HG03460 (cell line): ENCODE results near the gene DHRS3.
"Not testable (repeated sequence)": the region's sequence is repeated elsewhere in the genome, so short reads cannot be mapped to it uniquely, and the experiment has no call there.

ENCODE experiments used
- ATAC-seq: cut with Tn5 transposase; IDR thresholded peaks from one replicate; pipeline ENCODE4 v1.9.1; 2021; ENCODE audit not compliant: unreplicated experiment

DHRS3 gene, protein sequence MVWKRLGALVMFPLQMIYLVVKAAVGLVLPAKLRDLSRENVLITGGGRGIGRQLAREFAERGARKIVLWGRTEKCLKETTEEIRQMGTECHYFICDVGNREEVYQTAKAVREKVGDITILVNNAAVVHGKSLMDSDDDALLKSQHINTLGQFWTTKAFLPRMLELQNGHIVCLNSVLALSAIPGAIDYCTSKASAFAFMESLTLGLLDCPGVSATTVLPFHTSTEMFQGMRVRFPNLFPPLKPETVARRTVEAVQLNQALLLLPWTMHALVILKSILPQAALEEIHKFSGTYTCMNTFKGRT

DNA sequence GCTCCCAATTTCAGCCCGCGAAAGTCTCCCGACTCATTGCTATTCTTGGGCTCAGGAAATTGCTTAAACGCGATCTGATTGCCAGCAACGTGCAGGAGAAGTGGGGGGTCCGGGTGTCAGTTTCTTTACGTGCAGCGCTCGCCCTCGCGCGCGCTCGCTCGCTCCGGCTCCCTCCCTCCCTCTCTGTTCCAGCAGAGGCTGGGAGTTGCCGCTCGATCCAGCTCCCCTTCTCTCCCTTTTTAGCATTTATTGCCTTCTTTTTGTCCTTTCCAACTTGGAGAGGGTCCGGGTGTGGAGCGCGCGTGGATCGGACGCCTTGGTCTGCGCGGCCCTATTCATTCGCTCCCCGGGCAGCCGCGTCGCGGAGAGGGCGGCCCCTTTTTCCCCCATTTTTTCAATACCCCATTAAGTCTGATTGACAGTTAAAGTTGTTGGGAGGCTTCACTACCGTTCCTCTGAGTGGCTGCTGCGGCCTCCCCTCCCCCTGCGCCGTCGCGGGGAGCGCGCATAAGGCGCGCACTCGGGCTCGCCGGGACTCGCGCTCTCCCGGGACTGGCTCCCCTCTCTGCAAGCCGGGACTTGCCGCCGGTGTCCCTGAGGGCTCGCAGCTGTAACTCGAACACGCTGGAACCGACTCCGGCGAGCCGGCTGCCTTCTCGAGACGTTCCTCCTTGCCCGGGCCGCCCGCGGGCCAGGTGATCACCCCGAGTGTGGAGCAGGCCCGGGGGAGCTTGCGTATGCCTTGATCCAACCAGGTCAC, at the start of gene DHRS3:
Gene DHRS3 (minus strand): TSS at position 310 of the 760 bp plus-strand sequence. CDS start 862 bp downstream, outside the sequence.
- no peak for ATAC-seq

DNA sequence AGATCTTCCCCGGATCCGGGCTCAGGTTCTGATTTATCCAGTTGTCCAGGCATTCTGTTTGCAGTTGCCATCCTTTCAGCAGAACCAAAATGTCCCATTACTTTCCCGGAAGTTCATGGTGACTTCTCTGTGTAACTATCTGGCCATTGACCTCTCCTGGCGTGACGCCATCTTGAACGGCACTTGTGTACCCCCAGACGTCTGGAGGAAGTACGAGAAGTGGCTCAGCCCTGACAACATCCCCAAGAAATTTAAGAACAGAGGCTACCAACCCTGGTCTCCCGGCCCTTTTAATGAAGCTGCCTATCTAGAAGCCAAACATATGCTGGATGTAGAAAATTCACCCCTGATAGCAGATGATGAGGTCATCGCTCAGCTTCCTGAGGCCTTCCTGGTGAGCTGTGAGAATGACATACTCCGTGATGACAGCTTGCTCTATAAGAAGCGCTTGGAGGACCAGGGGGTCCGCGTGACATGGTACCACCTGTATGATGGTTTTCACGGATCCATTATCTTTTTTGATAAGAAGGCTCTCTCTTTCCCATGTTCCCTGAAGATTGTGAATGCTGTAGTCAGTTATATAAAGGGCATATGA, 48.2 kb upstream of the DHRS3 start:
- no peak for ATAC-seq

DNA sequence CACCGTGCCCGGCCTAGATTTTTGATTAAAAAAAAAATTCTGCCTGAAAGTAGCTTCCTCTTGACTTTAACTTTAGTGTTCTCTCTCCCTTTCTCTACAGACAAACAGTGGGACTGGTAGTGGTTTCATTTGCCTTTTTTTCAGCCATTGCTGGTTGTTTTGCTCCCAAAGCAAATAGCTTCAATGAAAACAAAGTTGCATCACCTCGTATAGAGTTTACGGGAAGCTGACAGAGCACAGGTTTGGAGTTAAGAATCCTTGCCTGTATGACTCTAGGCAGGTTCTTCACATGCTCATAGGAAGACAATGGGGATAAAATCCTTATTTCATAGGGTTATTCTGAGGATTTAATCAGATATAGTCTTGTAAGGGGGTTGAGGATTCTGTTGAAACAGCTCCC, 47.5 kb upstream of the DHRS3 start:
- ATAC-seq = no peak

DNA sequence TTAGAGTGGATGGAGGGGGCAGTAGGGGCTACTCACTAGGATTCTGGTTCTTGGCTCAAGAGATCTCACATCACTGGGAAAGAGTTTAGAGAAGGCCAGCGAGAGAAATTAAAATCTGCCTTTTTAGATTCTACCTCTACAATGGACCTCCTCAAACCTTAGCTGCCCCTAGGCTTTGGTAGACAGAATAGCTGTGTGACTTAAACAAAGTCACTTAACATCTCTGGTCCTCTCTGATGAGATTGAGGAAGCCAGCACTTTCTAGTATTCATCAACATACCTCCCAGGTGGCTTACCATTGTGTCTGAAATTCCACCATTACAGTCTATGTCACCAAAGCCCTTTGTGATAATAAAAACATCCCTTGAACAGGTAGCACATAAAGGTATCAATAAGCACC, 44.5 kb upstream of the DHRS3 start:
- no peak for ATAC-seq

DNA sequence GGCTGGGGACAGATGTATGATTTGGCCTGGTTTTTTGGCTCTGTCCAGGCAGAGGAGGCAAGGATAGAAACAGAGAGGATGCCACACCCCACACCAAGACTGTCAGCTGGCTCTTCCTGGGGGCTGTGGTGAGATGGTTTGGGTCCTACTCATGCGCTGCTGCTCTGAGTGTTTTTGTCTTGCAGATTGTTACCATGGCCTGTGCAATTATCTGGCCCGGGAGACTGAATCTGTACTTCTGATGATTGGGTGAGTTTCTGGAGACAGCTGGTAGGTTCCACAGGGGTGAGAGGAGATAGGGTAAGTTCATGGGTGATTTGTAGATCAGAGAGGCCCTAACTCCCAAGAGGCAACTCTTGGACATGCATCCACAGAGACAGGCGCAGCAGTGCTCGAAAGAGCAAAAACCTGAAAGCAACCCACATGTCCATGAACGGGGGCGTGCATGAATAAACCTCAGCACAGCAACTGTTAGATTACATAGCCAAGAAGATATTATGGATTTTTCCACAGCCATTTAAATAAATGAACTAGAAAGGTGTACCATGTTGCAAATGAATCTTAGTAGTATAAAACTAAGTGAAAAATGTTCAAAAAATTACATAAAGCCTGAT, 43.7 kb upstream of the DHRS3 start:
- no peak for ATAC-seq

DNA sequence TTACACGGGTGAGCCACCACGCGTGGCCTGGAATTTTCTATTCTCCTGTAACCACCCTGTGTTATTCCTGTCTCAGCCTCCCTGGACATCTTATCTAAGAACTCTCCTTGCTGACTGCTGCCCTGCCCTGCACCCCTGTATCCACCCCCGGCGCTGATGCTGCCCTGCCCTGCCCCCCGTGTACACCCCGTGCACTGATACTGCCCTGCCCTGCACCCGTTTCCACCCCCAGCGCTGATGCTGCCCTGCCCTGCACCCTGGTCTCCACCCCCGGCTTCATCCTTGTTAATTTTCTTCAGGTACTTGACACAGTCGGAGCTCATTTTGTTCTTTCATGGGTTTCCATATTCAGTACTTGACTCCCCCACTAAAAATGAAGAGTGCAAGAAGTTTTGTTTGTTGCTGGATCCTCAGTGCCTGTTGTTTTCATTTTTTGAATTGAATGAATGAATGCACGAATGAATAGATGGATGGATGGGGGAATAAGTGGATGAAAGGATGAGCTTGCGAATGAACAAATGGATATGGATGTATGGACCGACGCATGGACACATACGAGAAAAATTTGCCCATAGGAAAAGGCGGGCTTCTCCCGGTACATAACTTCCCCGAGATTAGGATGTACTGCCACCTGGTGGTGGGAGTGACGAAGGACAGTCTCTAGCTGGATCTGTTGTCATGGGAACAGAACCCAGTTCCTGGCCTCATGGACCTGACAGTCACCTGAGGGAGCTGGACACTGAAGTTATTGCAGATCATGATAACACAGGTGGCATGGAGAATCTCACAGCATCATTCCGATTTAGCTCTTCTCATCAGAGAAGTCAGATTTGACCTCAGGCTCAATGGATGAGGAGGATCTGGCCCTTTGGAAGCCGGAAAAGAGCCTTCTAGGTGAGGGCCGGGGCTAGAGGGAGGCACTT, 40.8 kb upstream of the DHRS3 start:
- no peak for ATAC-seq

DNA sequence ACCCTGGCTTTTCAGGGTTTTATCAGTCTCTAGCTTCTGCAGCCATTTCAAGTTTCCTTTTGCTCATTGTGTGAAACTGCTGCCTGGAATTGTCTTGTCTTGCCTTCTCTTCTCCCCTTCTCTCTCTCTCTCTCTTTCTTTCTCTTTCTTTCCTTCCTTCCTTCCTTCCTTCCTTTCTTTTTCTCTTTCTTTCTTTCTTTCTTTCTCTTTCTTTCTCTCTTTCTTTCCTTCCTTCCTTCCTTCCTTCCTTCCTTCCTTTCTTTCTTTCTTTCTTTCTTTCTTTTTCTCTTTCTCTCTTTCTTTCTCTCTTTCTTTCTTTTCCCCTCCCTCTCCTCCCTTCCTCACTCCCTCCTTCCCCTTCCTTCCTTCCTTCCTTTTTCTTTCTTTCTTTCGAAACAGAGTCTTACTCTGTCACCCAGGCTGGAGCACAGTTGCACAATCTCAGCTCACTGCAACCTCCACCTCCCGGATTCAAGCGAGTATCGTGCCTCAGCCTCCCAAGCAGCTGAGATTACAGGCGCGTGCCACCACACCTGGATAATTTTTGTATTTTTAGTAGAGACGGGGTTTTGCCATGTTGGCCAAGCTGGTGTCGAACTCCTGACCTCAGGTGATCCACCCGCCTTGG, 40.0 kb upstream of the DHRS3 start:
- ATAC-seq = not testable (repeated sequence)

DNA sequence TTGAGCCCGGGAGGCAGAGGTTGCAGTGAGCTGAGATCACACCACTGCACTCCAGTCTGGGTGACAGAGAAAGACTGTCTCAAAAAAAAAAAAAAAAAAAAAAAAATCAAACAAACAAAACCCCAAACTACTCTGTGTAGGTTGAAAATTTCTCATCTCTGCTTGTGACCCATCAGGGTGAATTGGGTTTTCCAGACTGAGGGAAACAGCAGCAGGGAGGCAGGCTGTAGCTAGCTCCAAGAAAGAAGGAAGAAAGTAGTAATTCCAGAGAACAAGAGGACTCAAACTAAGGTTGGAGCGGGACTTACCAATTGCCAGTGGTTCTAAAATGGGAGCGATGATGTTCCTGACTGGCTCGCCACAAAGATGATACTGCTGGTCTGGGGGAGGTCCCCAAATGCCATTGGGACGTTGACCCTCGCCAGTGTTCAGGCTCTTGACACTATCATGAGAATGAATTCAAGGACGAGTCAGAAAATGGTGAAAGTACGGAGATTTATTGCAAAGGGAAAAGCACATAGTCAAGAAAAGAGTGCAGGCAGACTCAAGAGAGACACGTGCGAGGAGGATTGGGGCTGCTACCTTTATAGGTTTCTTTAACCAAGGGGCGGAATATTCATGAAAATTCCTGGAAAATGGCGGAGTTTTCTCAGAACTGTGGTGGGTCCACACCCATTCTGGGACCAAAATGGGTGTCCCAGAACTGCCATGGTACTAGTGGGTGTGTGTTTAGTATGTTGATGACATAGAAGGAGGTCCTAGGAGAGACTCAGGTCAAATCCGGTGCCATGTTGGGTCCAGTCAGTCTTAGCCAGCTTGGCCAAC, 39.3 kb upstream of the DHRS3 start:
- ATAC-seq = no peak

DNA sequence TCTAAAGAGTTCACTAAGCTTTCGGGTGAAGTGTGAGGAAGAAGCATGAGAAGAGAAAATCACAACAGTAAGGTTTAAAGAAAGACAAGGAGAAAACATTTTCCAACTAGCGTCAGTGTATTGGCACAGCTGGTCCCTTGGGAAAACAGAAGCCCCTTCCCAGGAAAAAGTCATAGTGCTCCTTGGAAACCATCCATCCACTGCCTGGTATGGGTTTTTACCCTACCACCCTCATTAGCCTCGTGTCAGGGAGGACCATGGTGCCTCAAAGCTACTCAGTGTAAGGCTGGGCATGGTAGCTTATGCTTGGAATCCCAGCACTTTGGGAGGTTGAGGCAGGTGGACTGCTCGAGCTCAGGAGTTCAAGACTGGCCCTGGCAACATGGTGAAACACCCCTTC, 38.6 kb upstream of the DHRS3 start:
- ATAC-seq = no peak

DNA sequence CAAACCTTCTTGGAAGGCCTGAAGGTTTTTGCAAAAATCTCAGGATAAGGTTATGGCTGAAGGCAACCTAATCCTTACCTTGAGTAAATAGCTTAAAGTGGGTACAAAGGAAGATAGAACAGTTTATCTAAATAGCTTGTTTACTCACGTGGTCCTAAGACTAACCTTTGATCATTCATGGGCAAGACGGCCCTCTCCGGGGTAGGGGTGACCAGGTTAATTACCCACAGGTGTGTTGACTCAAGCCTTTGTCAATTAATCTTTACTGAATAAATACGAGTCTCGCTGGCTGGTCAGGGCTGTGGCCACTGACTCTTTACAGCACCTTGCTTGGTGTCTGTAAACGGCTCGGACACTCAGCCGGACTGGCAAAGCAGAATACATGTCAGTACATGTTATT, 36.6 kb upstream of the DHRS3 start:
- ATAC-seq = no peak

DNA sequence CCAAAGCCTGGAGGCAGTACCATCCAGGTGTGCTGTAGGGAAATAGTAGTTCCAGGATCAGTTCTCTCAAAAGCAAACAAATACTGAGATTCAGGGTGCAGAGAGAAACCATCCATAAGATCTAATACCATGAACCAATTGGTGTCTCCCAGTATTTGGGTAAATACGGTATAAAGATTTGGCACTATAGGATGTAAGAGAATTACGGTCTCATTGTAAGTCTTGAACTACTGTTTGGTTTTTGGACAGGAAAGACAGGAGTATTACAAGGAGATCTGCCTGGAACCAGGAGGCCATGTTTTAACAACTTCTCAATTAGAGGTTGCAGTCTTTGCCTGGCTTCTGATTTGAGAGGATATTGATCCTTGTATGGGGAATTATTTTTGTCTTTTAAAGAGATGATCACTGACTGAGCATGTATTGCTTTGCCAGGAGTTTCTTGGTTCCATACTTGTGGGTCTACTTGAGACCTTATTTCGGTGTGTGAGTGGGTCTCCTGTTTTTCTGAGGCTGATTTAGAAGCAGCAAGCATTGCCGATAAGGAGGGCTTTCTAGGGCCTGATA, 36.1 kb upstream of the DHRS3 start:
- ATAC-seq = no peak

DNA sequence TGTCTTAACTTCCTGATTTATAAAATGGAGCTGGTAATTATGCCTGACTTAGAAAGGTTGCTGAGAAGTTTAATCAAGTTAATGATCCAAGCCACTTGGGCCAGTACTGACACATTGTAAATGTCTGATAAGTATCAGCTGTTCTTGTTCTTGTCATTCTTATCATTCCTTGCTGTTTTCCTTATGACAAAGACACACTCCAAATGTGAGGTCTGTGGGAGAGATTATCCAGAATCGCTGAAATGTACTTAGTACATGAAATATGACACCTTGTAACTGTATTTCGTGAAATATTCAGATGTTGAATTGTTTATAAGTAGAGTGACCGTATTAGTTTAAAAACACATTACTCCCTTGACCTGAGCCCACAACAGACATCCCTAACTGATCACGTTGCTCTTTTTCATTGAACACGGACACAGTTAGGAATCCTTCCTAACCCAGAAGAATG, 32.0 kb upstream of the DHRS3 start:
- no peak for ATAC-seq

DNA sequence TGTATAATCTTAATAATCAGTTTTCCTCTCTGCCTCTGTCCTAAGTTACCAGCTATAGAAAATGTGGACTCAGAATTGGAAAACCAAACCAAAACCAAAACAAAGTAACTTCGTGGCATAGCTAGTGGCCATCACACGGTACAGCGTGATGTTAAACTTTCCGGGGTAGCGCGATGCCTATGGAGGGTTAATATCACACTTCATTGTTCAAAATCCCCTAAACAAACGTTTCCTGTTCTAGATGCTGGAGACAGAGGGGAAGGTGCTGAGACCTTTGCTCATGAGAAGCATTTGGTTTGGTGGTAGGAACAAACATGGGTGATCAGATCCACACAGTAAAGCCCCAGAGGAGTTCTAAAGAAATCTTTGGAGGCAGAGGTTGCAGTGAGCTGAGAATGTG, 30.7 kb upstream of the DHRS3 start:
- no peak for ATAC-seq

DNA sequence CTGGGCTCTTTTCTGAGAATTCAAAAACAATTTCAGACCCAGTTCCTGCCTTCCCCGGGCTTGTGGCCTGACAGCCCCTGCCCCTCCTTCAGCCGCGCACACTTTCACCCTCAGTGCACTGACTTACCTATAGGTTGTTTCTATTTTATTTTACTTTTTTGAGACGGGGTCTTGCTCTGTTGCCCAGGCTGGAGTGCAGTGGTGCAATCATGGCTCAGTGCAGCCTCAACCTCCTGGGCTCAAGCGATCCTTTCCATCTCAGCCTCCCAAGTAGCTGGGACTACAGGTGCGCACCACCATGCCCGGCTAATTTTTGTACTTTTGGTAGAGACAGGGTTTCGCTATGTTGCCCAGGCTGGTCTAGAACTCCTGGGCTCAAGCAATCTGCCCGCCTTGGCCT, 27.4 kb upstream of the DHRS3 start:
- not testable (repeated sequence) for ATAC-seq

DNA sequence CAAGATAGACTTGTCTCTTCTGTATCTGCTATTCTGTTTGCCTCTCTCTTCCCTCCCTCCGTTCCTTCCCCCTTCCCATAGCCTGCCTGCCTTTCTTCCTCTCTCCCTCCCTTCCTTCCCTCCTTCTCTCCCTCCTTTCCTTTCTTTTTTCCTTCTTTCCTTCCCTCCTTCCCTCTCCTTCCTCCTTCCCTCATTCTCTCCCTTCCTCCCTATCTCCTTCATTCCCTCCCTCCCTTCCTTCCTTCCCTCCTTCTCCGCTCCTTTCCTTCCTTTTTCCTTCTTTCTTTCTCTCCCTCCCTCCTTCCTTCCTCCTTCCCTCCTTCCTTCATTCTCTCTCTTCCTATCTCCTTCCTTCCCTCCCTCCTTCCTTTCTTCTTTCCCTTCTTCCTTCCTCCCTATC, 26.8 kb upstream of the DHRS3 start:
- no peak for ATAC-seq

DNA sequence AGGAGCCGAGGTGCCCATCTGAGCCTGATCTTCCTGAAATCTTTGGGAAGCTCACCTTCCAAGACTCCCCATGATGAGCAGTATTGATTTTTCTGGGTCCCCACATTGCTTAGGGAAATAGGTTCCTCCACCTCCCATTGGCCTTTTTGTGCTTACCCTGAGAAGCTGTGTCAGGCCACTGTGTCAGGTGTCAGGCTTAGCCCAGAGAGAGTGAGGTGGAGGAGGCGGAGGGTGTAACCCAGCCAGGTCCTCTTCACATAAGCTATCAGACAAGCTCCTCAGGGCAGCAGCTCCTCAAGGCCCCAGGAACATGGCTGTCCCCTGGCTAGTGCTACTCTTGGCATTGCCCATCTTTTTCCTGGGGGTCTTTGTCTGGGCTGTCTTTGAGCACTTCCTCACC, 26.2 kb upstream of the DHRS3 start:
- no peak for ATAC-seq

DNA sequence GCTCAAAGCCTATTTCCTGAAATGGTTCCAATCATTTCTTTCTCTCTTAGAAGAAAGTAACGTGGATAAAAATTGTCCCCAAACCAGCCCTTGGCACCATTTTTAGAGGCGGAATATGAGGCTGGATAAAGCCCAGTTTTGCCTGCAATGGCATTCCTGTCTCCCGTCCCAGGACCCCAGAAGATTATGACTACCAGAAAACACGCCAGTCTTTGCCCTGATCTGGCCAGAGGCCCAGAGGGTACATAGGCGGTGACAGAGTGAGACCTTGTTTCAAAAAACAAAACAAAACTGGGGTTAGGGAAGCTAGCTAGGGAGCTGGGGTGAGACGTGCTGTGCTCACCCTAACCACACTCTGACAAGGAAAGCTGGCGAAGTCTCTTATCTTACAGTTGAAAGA, 25.8 kb upstream of the DHRS3 start, which contains the start of gene AADACL4:
Gene AADACL4 (plus strand): TSS at position 301 of the 400 bp plus-strand sequence. CDS start 462 bp downstream, outside the sequence.
- ATAC-seq = no peak

DNA sequence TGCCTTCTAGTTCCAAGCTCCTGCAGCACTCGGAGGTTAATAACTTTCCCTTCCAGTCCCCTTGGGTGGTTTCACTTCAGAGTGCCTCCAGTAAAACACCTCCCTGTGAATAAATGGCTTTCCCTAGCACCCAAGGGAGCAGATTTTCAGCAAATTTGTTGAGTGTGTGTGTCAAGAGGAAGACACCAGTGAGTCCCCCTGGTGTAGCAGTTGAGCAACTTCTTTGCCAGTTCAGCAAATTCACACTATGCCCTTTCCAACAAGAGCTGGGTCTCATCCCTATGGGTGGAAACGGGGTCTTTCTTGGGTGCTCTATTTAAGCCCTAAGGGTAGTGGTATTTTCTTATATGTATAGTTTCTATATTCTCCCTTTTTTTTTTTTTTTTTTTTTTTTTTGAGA, 25.1 kb upstream of the DHRS3 start:
- no peak for ATAC-seq

DNA sequence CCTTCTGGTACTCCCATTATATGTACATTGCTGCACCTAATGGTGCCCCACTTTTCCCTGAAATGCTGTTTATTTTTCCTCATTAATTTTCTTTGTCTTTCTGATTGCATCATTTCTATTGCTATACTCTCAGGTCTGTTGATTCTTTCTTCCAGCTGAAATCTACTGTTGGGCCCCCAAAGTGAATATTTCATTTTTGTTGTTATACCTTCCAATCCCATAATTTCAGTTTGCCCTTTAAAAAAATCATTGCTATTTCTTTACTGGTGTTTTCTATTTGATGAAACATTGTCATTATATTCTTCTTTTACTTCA, 22.9 kb upstream of the DHRS3 start:
- ATAC-seq = no peak
